A673 (cell line): ENCODE results near the gene PRKG1.

Source experiments
- EZH2 ChIP-seq: fragments of 200-600 bp; sonication (generic); IDR thresholded peaks from 2 replicates; pipeline ENCODE4 v1.6.1; 2017; ENCODE audit warnings: borderline replicate concordance, low read depth, mild to moderate bottlenecking, mixed read lengths, antibody characterized with exemption, low read length; ENCODE audit not compliant: poor library complexity, severe bottlenecking
- TF ChIP-seq, protein P1 (sequence below): fragments of 300-800, 200-600 bp; sonication (generic); conservative IDR thresholded peaks from 2 replicates; pipeline ENCODE4 v1.5.1; 2017; ENCODE audit warnings: low read depth, mild to moderate bottlenecking, antibody characterized with exemption, low read length, moderate library complexity, mixed read lengths

DNA sequence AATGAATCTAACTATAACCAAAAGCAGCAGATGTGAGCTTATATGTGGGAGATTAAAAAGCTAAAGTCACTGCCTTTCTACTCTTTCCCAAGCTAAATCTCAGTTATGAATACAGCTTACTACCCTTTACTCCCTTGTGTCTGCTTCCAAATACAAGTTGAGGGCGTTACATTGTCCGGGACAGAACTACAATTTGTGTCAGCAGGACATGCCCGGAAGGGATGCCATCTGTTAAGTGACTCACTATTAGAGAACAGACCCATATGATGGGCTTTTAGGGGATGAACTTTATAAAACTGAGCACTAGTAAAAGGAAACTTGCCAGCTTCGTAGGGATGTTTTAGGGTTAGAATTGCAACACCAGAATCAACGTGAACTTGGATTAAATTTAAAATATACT is 924.8 kb downstream of the PRKG1 start:
- TF ChIP-seq, protein P1, sequence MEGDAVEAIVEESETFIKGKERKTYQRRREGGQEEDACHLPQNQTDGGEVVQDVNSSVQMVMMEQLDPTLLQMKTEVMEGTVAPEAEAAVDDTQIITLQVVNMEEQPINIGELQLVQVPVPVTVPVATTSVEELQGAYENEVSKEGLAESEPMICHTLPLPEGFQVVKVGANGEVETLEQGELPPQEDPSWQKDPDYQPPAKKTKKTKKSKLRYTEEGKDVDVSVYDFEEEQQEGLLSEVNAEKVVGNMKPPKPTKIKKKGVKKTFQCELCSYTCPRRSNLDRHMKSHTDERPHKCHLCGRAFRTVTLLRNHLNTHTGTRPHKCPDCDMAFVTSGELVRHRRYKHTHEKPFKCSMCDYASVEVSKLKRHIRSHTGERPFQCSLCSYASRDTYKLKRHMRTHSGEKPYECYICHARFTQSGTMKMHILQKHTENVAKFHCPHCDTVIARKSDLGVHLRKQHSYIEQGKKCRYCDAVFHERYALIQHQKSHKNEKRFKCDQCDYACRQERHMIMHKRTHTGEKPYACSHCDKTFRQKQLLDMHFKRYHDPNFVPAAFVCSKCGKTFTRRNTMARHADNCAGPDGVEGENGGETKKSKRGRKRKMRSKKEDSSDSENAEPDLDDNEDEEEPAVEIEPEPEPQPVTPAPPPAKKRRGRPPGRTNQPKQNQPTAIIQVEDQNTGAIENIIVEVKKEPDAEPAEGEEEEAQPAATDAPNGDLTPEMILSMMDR = no peak
- TF ChIP-seq EZH2 = no peak
